ENCODE data around the gene PDE6G.

GRCh38 chr17:81666342-81667191 lies 10.2 kb upstream of the PDE6G start, which contains the start of the genes CCDC137 and OXLD1:
- TF ChIP-seq CTCF (conservative IDR thresholded peaks at IDR 0.05 in 1 of 2, IDR thresholded peaks at IDR 0.05 in 1 of 2; ENCODE audit: extremely low read depth in 1 of 2, insufficient read depth in 1 of 2, low read depth in 1 of 2, low read length in 2 of 2) (no peak), EZH2 (IDR thresholded peaks at IDR 0.05; ENCODE audit: borderline replicate concordance, low read length) (no peak)

Data from mammary epithelial cell (primary cell).